Measurements from ENCODE around the gene TMEM140. TPM values are rescaled to one million over a fixed set of nuclear protein-coding genes. Genes with fewer than 3 reads are reported as not detected.
A peak's percentile ranks its signal among the peaks of the same experiment; 100 is the strongest.

Gene TMEM140
- total and polyA plus RNA-seq, 9 of the 15 experiments (the other 6 are each of a cell fraction or from before 2014, with no cell fraction given) = 0.03 to 0.82 (median 0.23) TPM

GRCh38 chr7:135211179-135211945 is 63.5 kb downstream of the TMEM140 start, which contains the start of gene WDR91 (continued):
- no peak for TF ChIP-seq ZNF436 (CRISPR knock-in tag; IDR thresholded peaks at IDR 0.05)
- TF ChIP-seq ZBTB5 (IDR thresholded peaks at IDR 0.05) = no peak
- peak; percentile 82 for TF ChIP-seq GABPB1 (CRISPR knock-in tag; IDR thresholded peaks at IDR 0.05)
- no peak for TF ChIP-seq ZNF134 (CRISPR knock-in tag; conservative IDR thresholded peaks at IDR 0.05)
- TF ChIP-seq EP400 (IDR thresholded peaks at IDR 0.05) = peak; percentile 24; the same call in 1 of the 2 replicates
- TF ChIP-seq ZNF239 (CRISPR knock-in tag; IDR thresholded peaks at IDR 0.05) = no peak
- no peak for TF ChIP-seq POLR3A (IDR thresholded peaks at IDR 0.05; ENCODE audit: borderline replicate concordance, extremely low read depth, insufficient read depth, insufficient read length)
- TF ChIP-seq ZNF146 (CRISPR knock-in tag; IDR thresholded peaks at IDR 0.05; ENCODE audit: unreplicated experiment) = no peak
- TF ChIP-seq POLR2H (tag; IDR thresholded peaks at IDR 0.05; ENCODE audit: low read depth) = no peak
- TF ChIP-seq CHCHD3 (CRISPR knock-in tag; IDR thresholded peaks at IDR 0.05) = no peak
- TF ChIP-seq SAFB (IDR thresholded peaks at IDR 0.05; ENCODE audit: borderline replicate concordance, low read depth, low read length) = peak; percentile 81
- TF ChIP-seq ZNF740 (CRISPR knock-in tag; IDR thresholded peaks at IDR 0.05) = peak; percentile 85; the same call in 1 of the 2 replicates
- TF ChIP-seq ZNF740 (tag; IDR thresholded peaks at IDR 0.05) = no peak
- no peak for TF ChIP-seq RUNX1 (IDR thresholded peaks at IDR 0.05; ENCODE audit: low read depth)
- TF ChIP-seq JUNB (CRISPR knock-in tag; conservative IDR thresholded peaks at IDR 0.05) = no peak
- 0 out of 2 replicates have a peak, but pooled peaks have one; percentile 54 for TF ChIP-seq GATAD2B (IDR thresholded peaks at IDR 0.05; ENCODE audit: borderline replicate concordance)
- no peak for TF ChIP-seq ZNF316 (IDR thresholded peaks at IDR 0.05)
- no peak for TF ChIP-seq FOXJ2 (tag; IDR thresholded peaks at IDR 0.05)
- no peak for TF ChIP-seq ELF1 (tag; IDR thresholded peaks at IDR 0.05)
- TF ChIP-seq KAT2B (IDR thresholded peaks at IDR 0.05; ENCODE audit: low read depth, low read length) = no peak
- peak; percentile 42 for TF ChIP-seq ATF7 (IDR thresholded peaks at IDR 0.05)
- no peak for TF ChIP-seq ZNF311 (CRISPR knock-in tag; IDR thresholded peaks at IDR 0.05)
- TF ChIP-seq CREB5 (CRISPR knock-in tag; IDR thresholded peaks at IDR 0.05) = no peak
- TF ChIP-seq KDM4B (IDR thresholded peaks at IDR 0.05; ENCODE audit: borderline replicate concordance in 2 of 2, low read depth in 1 of 2) = peak in 1 of 2 experiments; percentile 91; a peak in 1 of 4 replicates
- no peak for TF ChIP-seq XRCC5 (IDR thresholded peaks at IDR 0.05; ENCODE audit: low read depth, low read length)

All from K562 (cell line).